ENCODE results near the gene IL20.
"Not testable (repeated sequence)": the region's sequence is repeated elsewhere in the genome, so short reads cannot be mapped to it uniquely, and the experiment has no call there.

The IL20 gene

GRCh38 chr1:206843626-206844025, 21.8 kb upstream of the IL20 start:
- DNase-seq = no peak

DNA sequence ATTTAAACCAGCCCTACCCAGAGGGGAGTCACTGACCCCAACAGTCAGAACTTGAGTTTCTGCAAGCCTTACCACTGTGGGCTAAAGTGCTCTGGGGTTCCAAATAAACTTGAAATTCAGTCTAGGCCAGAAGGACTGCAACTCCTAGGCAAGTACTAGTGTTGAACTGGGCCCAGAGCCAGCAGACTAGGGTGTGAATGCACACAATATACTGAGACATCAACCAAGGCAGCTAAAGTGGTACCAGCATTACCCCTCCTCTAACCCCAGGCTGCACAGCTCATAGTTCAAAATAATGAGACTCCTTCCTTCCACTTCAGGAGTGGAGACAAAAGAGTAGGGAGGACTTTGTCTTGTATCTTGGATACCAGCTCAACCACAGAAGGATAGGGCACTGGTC, 18.9 kb upstream of the IL20 start:
- DNase-seq = no peak

DNA sequence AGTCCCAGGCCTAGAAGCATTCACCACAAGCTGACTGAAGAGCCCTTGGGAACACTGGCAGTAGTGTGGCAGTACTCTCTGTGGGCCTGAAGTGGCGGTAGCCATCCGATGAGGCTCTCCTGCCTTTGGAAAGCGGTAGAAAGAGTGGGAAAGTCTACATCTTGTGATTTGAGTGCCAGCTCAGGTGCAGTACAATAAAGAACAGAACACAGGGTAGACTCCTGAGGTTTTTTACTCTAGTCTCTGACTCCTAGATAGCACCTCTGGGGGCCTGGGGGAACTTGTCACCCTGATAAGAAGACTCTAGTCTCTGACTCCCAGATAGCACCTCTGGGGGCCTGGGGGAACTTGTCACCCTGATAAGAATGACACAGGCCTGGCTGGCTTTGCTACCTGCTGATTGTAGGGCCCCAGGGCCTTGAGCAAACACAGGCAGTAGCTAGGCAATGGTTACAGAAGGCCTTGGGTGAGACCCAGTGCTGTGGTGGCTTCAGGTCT, 18.0 kb upstream of the IL20 start:
- DNase-seq = no peak

DNA sequence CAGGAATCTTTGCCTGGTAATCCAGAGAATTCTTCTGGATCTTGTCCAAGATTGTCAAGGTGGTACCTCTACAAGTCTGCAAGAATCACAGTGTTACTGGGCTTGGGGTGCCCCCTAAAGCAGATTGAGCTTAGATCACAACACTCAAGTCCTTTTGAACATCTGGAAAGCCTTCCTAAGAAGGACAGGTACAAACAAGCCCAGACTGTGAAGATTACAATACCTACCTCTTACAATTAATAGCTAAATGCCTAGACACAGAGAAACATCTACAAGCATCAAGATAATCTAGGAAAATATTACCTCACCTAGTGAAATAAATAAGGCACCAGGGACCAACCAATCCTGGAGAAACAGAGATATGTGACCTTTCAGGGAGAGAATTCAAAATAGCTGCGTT, 17.5 kb upstream of the IL20 start:
- DNase-seq = no peak

DNA sequence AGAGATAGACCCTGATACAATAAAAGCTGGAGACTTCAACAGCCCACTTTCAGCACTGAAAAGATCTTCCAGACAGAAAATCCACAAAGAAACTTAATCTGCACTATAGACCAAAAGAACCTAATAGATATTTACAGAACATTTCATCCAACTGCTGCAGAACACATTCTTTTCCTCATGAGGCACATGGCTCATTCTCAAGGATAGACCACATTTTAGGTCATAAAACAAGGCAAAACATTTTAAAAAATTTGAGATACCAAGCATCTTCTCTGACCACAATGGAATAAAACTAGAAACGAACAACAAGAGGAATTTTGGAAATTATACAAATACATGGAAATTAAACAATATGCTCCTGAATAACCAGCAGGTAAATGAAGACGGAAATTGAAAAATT, 15.0 kb upstream of the IL20 start:
- no peak for DNase-seq

GRCh38 chr1:206851341-206852010, 13.9 kb upstream of the IL20 start:
- DNase-seq = no peak

GRCh38 chr1:206852662-206853061, 12.8 kb upstream of the IL20 start:
- DNase-seq = not testable (repeated sequence)

DNA sequence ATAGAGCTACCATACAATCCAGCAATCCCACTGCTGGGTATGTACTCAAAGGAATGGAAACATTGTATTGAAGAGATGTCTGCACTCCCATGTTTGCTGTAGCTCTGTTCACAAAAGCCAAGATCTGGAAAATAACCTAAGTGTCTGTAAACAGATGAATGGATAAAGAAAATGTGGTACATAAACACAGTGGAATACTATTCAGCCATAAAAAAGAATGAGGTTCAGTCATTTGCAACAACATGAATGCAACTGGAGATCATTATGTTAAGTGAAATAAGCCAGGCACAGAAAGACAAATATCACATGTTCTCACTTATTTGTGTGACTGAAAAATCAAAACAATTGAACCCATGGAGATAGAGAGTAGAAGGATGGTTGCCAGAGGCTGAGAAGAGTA, 11.7 kb upstream of the IL20 start:
- DNase-seq = not testable (repeated sequence)

DNA sequence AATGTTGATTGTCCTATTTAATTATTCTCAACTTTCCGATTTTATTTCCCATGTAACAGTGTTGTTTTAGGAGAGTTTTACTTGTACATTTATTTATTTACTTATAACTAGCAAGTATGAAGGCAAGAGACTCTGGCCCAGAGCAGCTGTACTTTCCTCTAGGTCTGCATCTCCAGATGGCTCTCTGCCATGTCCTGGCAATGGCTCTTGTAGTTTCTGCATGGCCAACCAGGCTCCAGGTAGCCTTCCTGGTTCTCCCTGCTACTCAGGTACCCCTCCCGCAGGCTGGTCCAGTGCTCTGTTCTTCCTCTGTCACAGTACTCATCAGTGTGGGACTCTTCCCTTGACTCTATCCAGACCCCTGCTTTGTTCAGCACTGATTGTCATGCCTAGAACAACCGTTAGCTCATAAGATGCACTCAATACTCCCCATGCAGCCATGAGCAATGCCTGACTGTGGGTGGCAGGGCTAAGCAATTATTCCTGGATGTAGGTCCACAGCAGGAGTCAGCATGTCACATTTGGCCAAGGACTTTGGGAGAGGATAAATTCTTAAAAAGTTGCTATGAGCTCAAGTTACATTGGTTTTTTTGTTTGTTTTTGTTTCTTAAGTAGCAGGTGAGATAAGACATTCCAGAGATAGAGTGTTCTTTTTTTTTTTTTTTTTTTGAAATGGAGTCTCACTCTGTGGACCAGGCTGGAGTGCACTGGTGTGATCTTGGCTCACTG, 10.9 kb upstream of the IL20 start:
- DNase-seq = no peak

DNA sequence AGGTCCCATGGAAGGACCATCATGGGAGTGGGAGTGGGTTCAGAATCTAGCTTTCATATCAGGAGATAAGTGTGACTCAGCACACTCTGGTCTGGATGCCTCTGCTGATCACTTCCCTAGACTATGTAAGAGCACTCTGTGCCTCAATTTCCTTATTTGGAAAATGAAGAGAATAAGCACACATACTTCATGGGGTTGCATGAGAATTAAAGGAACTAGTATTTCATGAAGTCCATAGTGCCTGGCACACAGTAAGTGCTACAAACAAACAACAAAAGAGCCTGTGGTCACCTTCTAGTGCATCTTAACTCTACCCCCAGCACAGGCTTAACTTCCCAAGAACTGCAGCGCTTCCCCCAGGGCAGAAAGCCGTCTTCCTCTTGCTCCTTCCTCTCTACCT, 9.6 kb upstream of the IL20 start:
- DNase-seq = no peak

DNA sequence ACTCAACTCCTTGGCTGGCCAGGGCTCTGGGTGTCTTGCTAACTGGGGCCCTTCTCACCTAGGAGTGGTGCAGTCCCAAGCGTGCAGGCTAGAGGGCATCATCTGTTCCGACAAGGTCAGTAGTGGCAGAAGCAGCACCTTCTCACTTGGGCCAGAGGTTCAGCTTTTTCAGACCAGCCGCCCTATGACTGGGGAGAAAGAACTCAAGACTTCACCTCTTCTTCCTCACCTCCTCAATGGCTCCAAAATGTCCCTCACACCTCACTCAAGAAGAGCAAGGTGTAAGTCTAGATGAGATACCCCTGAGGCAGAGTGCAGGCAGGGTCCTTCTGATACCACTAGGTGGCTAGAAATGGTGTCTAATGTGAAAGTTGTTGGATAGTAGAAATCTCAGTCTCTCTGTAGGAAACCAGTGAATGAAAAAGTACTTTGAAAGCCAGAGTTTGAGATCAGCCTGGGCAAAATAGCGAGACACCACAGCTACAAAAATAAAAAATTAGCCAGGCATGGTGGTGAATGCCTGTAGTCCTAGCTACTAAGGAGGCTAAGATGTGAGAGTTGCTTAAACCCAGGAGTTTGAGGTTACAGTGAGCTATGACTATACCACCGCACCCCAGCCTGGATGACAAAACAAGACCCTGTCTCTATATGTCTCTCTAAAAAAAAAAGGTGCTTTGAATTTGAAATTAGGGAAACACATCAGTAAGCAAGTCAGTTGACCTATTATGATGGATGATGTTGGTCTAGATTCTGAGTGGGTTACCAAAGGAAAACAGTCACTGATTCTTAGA, 8.6 kb upstream of the IL20 start:
- no peak for DNase-seq

GRCh38 chr1:206859082-206859521, 6.3 kb upstream of the IL20 start:
- no peak for DNase-seq

- DNase-seq = no peak
These were observed 5.3 kb upstream of the IL20 start for GRCh38 chr1:206860165-206860564.

DNA sequence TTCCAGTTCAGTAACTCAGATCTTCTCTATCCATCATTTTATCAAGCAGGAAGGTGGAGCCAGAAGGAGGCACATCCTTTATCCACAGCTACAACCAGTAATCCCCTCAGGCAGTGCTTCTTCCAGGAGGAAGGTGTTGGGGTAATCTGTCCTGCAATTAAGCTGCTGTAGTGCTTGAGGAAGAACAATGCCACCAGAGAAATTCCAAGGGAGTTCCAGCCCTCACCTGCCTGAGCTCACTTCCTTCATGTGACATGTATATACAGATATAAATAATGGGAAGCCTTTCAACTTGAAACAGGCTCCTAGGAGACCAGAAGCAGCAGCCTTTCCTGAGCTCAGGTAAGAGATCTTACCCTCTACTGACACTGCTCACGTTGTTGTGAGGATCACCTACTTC, 2.2 kb upstream of the IL20 start:
- no peak for DNase-seq

DNA sequence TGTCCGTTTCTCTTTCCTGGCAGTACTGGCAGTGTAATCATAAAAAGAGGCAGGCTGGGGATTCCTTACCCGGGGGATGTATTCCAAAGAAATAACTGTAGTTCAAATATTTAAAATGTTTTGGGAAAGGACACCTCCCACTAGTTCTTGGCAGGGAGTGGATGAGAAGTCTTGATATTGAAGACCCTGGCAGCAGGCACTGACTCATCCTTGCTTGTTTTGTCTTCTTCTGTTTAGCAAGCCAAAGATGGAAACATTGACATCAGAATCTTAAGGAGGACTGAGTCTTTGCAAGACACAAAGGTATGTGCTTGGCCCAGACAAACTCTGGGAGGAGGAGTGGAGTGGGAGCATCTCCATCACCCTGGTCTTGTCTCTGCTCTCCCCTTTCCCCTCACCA, 639 bp downstream of the IL20 start:
- DNase-seq = no peak

DNA sequence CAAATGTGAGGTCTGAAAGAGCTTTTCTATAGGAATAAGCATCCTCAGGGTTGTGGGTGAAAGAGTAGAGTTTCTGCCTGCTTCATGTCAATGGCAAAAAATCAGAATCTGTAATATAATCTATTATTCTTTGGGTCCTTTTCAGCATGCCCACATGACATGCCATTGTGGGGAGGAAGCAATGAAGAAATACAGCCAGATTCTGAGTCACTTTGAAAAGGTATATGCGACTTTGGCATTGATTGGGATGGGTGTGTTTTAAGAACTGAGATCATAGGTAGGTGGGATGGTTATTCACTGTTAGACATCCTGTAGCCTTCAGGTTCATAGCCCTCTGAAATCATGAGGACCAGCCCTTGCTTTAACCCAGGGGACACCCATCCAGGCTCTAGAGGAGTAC, 1.8 kb downstream of the IL20 start:
- no peak for DNase-seq

GRCh38 chr1:206867716-206868115, 2.3 kb downstream of the IL20 start:
- no peak for DNase-seq

DNA sequence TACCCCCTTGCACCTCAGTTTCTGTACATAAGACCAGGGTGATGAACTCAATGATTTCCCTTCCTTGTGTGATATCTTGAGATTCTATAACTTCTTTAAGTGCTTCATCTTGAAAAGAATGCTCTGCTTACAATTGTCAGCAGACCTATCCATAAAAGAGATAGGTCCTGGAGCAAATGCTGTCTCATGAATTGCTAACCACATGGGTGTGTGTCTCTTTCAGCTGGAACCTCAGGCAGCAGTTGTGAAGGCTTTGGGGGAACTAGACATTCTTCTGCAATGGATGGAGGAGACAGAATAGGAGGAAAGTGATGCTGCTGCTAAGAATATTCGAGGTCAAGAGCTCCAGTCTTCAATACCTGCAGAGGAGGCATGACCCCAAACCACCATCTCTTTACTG, 2.8 kb downstream of the IL20 start:
- DNase-seq = no peak

DNA sequence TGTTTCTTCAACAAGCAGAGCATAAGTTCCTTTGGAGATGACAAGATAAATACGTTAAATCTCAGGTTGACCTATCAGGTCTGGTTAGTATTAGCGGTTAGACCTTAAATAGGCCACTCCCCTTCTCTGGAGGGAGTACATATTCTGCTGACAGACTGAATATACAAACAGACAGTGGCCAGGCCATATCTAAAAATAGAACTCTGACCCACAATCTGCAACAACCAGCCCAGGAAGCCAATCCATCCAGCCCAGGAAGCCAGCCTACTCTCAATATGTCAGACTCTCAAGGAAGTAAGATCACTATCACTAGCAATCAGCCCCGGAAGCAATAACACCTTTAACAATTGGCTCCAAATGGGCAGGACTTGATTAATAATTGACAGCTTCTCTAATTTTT, 6.7 kb downstream of the IL20 start:
- no peak for DNase-seq

GRCh38 chr1:206873603-206874188, 8.3 kb downstream of the IL20 start:
- no peak for DNase-seq

- DNase-seq = no peak
These were observed 10.4 kb downstream of the IL20 start for GRCh38 chr1:206875752-206876377.

- no peak for DNase-seq
These were observed 13.0 kb downstream of the IL20 start for GRCh38 chr1:206878456-206878855.

DNA sequence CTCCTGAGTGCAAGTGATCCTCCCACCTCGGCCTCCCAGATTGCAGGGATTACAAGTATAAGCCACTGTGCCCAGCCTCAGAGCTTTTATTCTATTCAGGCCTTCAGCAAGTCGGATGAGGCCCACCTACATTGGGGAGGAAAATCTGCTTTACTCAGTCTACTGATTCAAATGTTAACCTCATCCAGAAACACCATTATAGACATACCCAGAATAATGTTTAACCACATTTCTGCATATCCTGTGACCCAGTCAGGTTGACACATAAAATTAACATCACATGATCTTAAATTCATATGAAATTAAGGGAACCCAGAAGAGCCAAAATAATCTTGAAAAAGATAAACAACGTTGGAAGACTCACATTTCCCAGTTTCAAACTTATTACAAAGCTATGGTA, 14.9 kb downstream of the IL20 start:
- DNase-seq = no peak
